ENCODE results near the gene TTC23.

DNA sequence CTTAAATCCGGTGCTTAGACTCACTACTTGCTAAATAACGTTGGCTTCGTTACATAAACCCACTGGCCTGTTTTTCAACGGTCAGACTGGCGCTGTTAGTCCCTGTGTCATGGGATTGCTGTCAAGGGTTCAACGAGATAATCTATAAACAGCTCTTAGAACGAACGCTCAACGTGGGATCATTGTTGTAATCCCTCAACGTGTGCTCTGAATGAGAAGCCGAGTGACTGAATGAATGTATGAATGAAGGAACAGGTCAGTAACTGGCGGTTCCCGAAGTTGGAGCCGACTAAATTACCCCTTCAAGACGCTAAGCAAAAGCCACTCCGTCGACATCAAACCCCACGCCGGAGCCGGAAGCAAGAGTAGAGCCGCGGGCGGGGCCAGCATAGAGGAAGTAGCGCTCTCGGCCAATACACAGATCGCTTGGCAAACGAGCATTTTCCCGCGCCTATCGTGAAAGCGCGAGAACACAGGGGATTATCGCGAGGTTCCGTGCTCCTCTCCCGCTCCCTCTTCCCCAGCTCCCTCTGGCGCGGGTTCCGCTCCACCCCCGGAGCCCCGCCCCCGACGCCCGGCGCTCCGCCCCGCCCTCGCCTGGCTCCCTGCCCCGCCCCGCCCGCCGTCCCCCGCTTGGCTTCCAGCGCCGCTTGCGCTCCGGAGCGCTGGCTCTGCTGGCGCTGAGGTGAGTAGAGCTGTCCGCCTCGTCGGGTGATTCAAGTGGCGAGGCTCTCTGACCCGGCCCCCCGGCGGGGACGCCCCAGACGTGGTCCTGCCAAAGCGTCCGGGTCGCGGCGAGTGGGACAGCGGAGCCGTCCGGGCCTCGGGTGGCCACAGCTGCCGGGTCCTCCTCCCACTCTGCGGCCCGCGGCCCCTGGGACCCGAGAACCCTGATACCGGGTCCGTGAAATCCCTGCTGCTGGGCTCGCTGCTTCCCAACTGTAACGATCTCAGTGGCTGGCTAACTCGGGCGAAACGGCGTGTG lies 1.8 kb upstream of the TTC23 start, which contains the start of gene LRRC28:
- TF ChIP-seq OVOL2 (CRISPR knock-in tag; IDR thresholded peaks at IDR 0.05; ENCODE audit: borderline replicate concordance) (no peak), NR2C2 (CRISPR knock-in tag; IDR thresholded peaks at IDR 0.05) (no peak)
- TF ChIP-seq, protein P1, sequence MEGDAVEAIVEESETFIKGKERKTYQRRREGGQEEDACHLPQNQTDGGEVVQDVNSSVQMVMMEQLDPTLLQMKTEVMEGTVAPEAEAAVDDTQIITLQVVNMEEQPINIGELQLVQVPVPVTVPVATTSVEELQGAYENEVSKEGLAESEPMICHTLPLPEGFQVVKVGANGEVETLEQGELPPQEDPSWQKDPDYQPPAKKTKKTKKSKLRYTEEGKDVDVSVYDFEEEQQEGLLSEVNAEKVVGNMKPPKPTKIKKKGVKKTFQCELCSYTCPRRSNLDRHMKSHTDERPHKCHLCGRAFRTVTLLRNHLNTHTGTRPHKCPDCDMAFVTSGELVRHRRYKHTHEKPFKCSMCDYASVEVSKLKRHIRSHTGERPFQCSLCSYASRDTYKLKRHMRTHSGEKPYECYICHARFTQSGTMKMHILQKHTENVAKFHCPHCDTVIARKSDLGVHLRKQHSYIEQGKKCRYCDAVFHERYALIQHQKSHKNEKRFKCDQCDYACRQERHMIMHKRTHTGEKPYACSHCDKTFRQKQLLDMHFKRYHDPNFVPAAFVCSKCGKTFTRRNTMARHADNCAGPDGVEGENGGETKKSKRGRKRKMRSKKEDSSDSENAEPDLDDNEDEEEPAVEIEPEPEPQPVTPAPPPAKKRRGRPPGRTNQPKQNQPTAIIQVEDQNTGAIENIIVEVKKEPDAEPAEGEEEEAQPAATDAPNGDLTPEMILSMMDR (IDR thresholded peaks at IDR 0.05), result no peak

Measured in WTC11 (cell line).